Measurements from ENCODE around the gene NDRG4.

DNA sequence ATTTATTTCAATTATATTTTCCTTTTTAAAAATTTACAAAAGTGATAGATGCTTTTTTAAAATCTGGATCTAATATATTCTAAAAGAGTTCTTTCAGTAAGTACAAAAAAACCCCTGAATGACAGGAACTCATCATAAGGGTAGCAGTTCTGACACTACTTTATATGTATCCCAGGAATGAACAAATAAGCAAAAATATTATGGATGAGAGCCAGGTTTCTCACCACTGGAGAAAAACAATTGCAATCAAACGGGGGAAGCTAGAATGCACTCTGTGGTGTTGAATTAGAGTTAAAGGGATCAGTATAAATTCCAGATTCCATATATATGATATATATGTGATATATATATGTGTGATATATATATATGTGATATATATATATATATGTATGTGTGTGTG is 23.2 kb upstream of the NDRG4 start:
- TF ChIP-seq, protein P1, sequence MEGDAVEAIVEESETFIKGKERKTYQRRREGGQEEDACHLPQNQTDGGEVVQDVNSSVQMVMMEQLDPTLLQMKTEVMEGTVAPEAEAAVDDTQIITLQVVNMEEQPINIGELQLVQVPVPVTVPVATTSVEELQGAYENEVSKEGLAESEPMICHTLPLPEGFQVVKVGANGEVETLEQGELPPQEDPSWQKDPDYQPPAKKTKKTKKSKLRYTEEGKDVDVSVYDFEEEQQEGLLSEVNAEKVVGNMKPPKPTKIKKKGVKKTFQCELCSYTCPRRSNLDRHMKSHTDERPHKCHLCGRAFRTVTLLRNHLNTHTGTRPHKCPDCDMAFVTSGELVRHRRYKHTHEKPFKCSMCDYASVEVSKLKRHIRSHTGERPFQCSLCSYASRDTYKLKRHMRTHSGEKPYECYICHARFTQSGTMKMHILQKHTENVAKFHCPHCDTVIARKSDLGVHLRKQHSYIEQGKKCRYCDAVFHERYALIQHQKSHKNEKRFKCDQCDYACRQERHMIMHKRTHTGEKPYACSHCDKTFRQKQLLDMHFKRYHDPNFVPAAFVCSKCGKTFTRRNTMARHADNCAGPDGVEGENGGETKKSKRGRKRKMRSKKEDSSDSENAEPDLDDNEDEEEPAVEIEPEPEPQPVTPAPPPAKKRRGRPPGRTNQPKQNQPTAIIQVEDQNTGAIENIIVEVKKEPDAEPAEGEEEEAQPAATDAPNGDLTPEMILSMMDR (conservative IDR thresholded peaks at IDR 0.05; ENCODE audit: low read length) = no peak
- no peak for TF ChIP-seq EZH2phosphoT487 (IDR thresholded peaks at IDR 0.05; ENCODE audit: borderline replicate concordance)
